ENCODE measurements around the gene ZNF692. TPM values are rescaled to one million over a fixed set of nuclear protein-coding genes. Genes with fewer than 3 reads are reported as not detected.
A peak's percentile ranks its signal among the peaks of the same experiment; 100 is the strongest.

The ZNF692 gene
- total RNA-seq (10 to 100 TPM; 56.0 to 58.7 TPM), polyA plus RNA-seq (9.6 TPM)

- no peaks in the 10 kb centered on the region for H3K36me3 ChIP-seq (ENCODE audit: insufficient read depth, low read length)
- no peaks in the 10 kb centered on the region for H3K9me3 Mint-ChIP-seq
- H3K36me3 Mint-ChIP-seq = peaks cover 0 to 7% (median 0%) of the 10 kb centered on the region in 3 donors
- H3K27me3 ChIP-seq (ENCODE audit: insufficient read depth, low read length, poor library complexity, severe bottlenecking) = no peaks in the 10 kb centered on the region
- peak within 1 kb of the TSS; percentile 82 to 94 (median 89) for H3K4me3 Mint-ChIP-seq
- peaks cover 47 to 59% (median 58%) of the 10 kb centered on the region in 3 donors for H3K4me1 Mint-ChIP-seq
- H3K27ac Mint-ChIP-seq = peak within 1 kb of the TSS; percentile 90 to 97 (median 95)
- ChIA-PET POLR2A (interaction anchor here (0.5 to 3.0 kb wide), 4 partner anchors 11 to 33 kb away, joined by 3 to 57 read pairs (median 13); partner anchors contain the start of genes SH3BP5L and ZNF672), CTCF (interaction anchor here (1.1 to 2.5 kb wide), 8 partner anchors 14 to 38 kb away, joined by 3 to 41 read pairs (median 6); partner anchors contain the start of genes SH3BP5L and ZNF672)
- H3K4me1 ChIP-seq (ENCODE audit: insufficient read depth, low read length) = peaks cover 58% of the 10 kb centered on the region
- peak; percentile 94 to 99 (median 97) for DNase-seq
- H3K27me3 Mint-ChIP-seq = no peaks in the 10 kb centered on the region
- peak within 1 kb of the TSS; percentile 71 for H3K4me3 ChIP-seq (ENCODE audit: low read length)
- H3K9me3 ChIP-seq (ENCODE audit: low read length) = no peaks in the 10 kb centered on the region
- H3K27ac ChIP-seq (ENCODE audit: low read depth, low read length) = peak within 1 kb of the TSS; percentile 77
Measured at GRCh38 chr1:248858891-248859889, at the start of gene ZNF692. TSS of gene ZNF692 (minus strand) at chr1:248859085. CDS start at chr1:248858309, 776 bp downstream.

GRCh38 chr1:248906753-248907661, 48.1 kb upstream of the ZNF692 start:
- Mint-ChIP-seq H3K4me1 (peaks cover 40 to 59% (median 49%) of the 10 kb centered on the region in 3 donors), H3K27ac (peak overlapping the region; percentile 71 to 100 (median 99)), H3K4me3 (peak overlapping the region; percentile 84 to 99 (median 94)), H3K27me3 (peaks cover 0 to 3% of the 10 kb centered on the region in 2 donors), H3K36me3 (peaks cover 0 to 21% (median 10%) of the 10 kb centered on the region in 3 donors), H3K9me3 (no peaks in the 10 kb centered on the region)
- peak overlapping the region; percentile 87 for H3K27ac ChIP-seq (ENCODE audit: low read depth, low read length)
- ChIA-PET CTCF (interaction anchor here (1.0 to 1.1 kb wide), 2 partner anchors 33 to 81 kb away, joined by 3 to 5 read pairs; partner anchors contain the start of gene SH3BP5L), POLR2A (interaction anchor here (0.6 kb wide), 2 partner anchors 70 to 81 kb away, joined by 5 read pairs; partner anchors contain the start of gene ZNF672)
- DNase-seq = no peak
- H3K36me3 ChIP-seq (ENCODE audit: insufficient read depth, low read length) = no peaks in the 10 kb centered on the region
- no peaks in the 10 kb centered on the region for H3K27me3 ChIP-seq (ENCODE audit: insufficient read depth, low read length, poor library complexity, severe bottlenecking)
- peak overlapping the region; percentile 65 for H3K4me3 ChIP-seq (ENCODE audit: low read length)
- no peaks in the 10 kb centered on the region for H3K9me3 ChIP-seq (ENCODE audit: low read length)
- peaks cover 16% of the 10 kb centered on the region for H3K4me1 ChIP-seq (ENCODE audit: insufficient read depth, low read length)

GRCh38 chr1:248906009-248906752, 47.3 kb upstream of the ZNF692 start, which contains the start of gene PGBD2:
TSS of gene PGBD2 (plus strand) at chr1:248906235. CDS start at chr1:248913863, 7,628 bp downstream.
- H3K27ac Mint-ChIP-seq = peak within 1 kb of the TSS; percentile 71 to 100 (median 99)
- H3K36me3 ChIP-seq (ENCODE audit: insufficient read depth, low read length) = no peaks in the 10 kb centered on the region
- H3K27me3 Mint-ChIP-seq = peaks cover 0 to 6% of the 10 kb centered on the region in 2 donors
- peaks cover 40 to 56% (median 49%) of the 10 kb centered on the region in 3 donors for H3K4me1 Mint-ChIP-seq
- H3K4me3 ChIP-seq (ENCODE audit: low read length) = peak within 1 kb of the TSS; percentile 72
- H3K4me3 Mint-ChIP-seq = peak within 1 kb of the TSS; percentile 87 to 99 (median 97)
- H3K27me3 ChIP-seq (ENCODE audit: insufficient read depth, low read length, poor library complexity, severe bottlenecking) = no peaks in the 10 kb centered on the region
- H3K4me1 ChIP-seq (ENCODE audit: insufficient read depth, low read length) = peaks cover 16% of the 10 kb centered on the region
- no peaks in the 10 kb centered on the region for H3K9me3 ChIP-seq (ENCODE audit: low read length)
- H3K27ac ChIP-seq (ENCODE audit: low read depth, low read length) = peak within 1 kb of the TSS; percentile 87
- H3K36me3 Mint-ChIP-seq = peaks cover 0 to 20% (median 10%) of the 10 kb centered on the region in 3 donors
- no peaks in the 10 kb centered on the region for H3K9me3 Mint-ChIP-seq
- ChIA-PET POLR2A (interaction anchor here (0.6 to 1.1 kb wide), 6 partner anchors 21 to 80 kb away, joined by 3 to 6 read pairs (median 4); partner anchors contain the start of gene ZNF672), CTCF (interaction anchor here (1.0 to 1.1 kb wide), 2 partner anchors 32 to 80 kb away, joined by 3 to 5 read pairs; partner anchors contain the start of gene SH3BP5L)
- peak; percentile 90 to 95 (median 93) for DNase-seq

- no peak for DNase-seq
- Histone ChIP-seq H3K27me3 (ENCODE audit: insufficient read depth, low read length, poor library complexity, severe bottlenecking) (no peaks in the 10 kb centered on the region), H3K4me1 (ENCODE audit: insufficient read depth, low read length) (peaks cover 16% of the 10 kb centered on the region), H3K27ac (ENCODE audit: low read depth, low read length) (peak overlapping the region; percentile 73), H3K4me3 (ENCODE audit: low read length) (peak overlapping the region; percentile 72), H3K9me3 (ENCODE audit: low read length) (no peaks in the 10 kb centered on the region), H3K36me3 (ENCODE audit: insufficient read depth, low read length) (no peaks in the 10 kb centered on the region)
- Mint-ChIP-seq H3K27ac (peak overlapping the region; percentile 71 to 99 (median 98)), H3K36me3 (peaks cover 0 to 18% (median 7%) of the 10 kb centered on the region in 3 donors), H3K9me3 (no peaks in the 10 kb centered on the region), H3K4me3 (peak overlapping the region; percentile 87 to 99 (median 97)), H3K4me1 (peaks cover 40 to 53% (median 49%) of the 10 kb centered on the region in 3 donors), H3K27me3 (peaks cover 0 to 9% of the 10 kb centered on the region in 2 donors)
- ChIA-PET CTCF (no interaction called here), POLR2A (interaction anchor here (0.7 to 1.1 kb wide), 4 partner anchors 21 to 75 kb away, joined by 3 to 6 read pairs (median 4); no protein-coding TSS in a partner anchor)
Measured at GRCh38 chr1:248905662-248906008, 46.8 kb upstream of the ZNF692 start.

GRCh38 chr1:248904437-248905216, 45.7 kb upstream of the ZNF692 start:
- peak overlapping the region in 4 of 7 donors; percentile 2 to 99 (median 92) for H3K4me3 Mint-ChIP-seq
- DNase-seq = no peak
- H3K36me3 Mint-ChIP-seq = peaks cover 0 to 9% (median 4%) of the 10 kb centered on the region in 3 donors
- ChIA-PET POLR2A (no interaction called here), CTCF (interaction anchor here (1.0 kb wide), 1 partner anchor 30 kb away, joined by 3 read pairs; no protein-coding TSS in a partner anchor)
- H3K27ac ChIP-seq (ENCODE audit: low read depth, low read length) = peak overlapping the region; percentile 73
- H3K27ac Mint-ChIP-seq = peak overlapping the region in 6 of 8 donors; percentile 61 to 99 (median 96)
- H3K4me1 Mint-ChIP-seq = peaks cover 33 to 44% (median 43%) of the 10 kb centered on the region in 3 donors
- H3K4me1 ChIP-seq (ENCODE audit: insufficient read depth, low read length) = peaks cover 16% of the 10 kb centered on the region
- H3K4me3 ChIP-seq (ENCODE audit: low read length) = no peak overlapping the region
- peaks cover 0 to 20% of the 10 kb centered on the region in 2 donors for H3K27me3 Mint-ChIP-seq
- no peaks in the 10 kb centered on the region for H3K27me3 ChIP-seq (ENCODE audit: insufficient read depth, low read length, poor library complexity, severe bottlenecking)
- no peaks in the 10 kb centered on the region for H3K36me3 ChIP-seq (ENCODE audit: insufficient read depth, low read length)
- no peaks in the 10 kb centered on the region for H3K9me3 Mint-ChIP-seq
- no peaks in the 10 kb centered on the region for H3K9me3 ChIP-seq (ENCODE audit: low read length)

- peak overlapping the region in 1 of 7 donors; percentile 14 for H3K4me3 Mint-ChIP-seq
- peaks cover 7% of the 10 kb centered on the region for H3K4me1 ChIP-seq (ENCODE audit: insufficient read depth, low read length)
- peaks cover 8 to 14% (median 13%) of the 10 kb centered on the region in 3 donors for H3K4me1 Mint-ChIP-seq
- no peak for DNase-seq
- no peak overlapping the region for H3K27ac Mint-ChIP-seq
- ChIA-PET POLR2A (interaction anchor here (0.7 kb wide), 1 partner anchor 17 kb away, joined by 3 read pairs; no protein-coding TSS in a partner anchor), CTCF (no interaction called here)
- H3K27ac ChIP-seq (ENCODE audit: low read depth, low read length) = no peak overlapping the region
- H3K4me3 ChIP-seq (ENCODE audit: low read length) = no peak overlapping the region
- H3K9me3 ChIP-seq (ENCODE audit: low read length) = no peaks in the 10 kb centered on the region
- no peaks in the 10 kb centered on the region for H3K36me3 ChIP-seq (ENCODE audit: insufficient read depth, low read length)
- H3K9me3 Mint-ChIP-seq = no peaks in the 10 kb centered on the region
- peaks cover 6 to 46% of the 10 kb centered on the region in 2 donors for H3K27me3 Mint-ChIP-seq
- H3K36me3 Mint-ChIP-seq = peaks cover 0 to 4% (median 3%) of the 10 kb centered on the region in 3 donors
- H3K27me3 ChIP-seq (ENCODE audit: insufficient read depth, low read length, poor library complexity, severe bottlenecking) = peaks cover 11% of the 10 kb centered on the region
Measured at GRCh38 chr1:248901578-248901977, 42.7 kb upstream of the ZNF692 start.
